Ishikawa (cell line): ENCODE data around the gene OTP.

Source experiments
- CEBPB ChIP-seq: IDR thresholded peaks from 2 replicates; pipeline ENCODE4 v1.6.1; 2012
- CREB1 ChIP-seq: IDR thresholded peaks from 2 replicates; pipeline ENCODE4 v1.6.1; 2012; ENCODE audit warnings: low read depth
- EGR1 ChIP-seq: IDR thresholded peaks from 2 replicates; pipeline ENCODE4 v1.6.1; 2012
- EP300 ChIP-seq: IDR thresholded peaks from 2 replicates; pipeline ENCODE4 v1.6.1; 2012; ENCODE audit warnings: borderline replicate concordance
- FOXM1 ChIP-seq: IDR thresholded peaks from 2 replicates; pipeline ENCODE4 v1.6.1; 2012; ENCODE audit warnings: low read depth, borderline replicate concordance
- NFIC ChIP-seq: IDR thresholded peaks from 2 replicates; pipeline ENCODE4 v1.6.1; 2012
- RAD21 ChIP-seq: IDR thresholded peaks from 2 replicates; pipeline ENCODE4 v1.6.1; 2012; ENCODE audit warnings: low read depth
- TAF1 ChIP-seq: IDR thresholded peaks from 2 replicates; pipeline ENCODE4 v1.6.1; 2012; ENCODE audit warnings: low read depth, mild to moderate bottlenecking
- TCF12 ChIP-seq: IDR thresholded peaks from 2 replicates; pipeline ENCODE4 v1.6.1; 2012; ENCODE audit warnings: low read depth
- TEAD4 ChIP-seq: IDR thresholded peaks from 2 replicates; pipeline ENCODE4 v1.6.1; 2012
- YY1 ChIP-seq: IDR thresholded peaks from 2 replicates; pipeline ENCODE4 v1.6.1; 2012; ENCODE audit warnings: low read depth
- ZBTB7A ChIP-seq: IDR thresholded peaks from 2 replicates; pipeline ENCODE4 v1.6.1; 2012; ENCODE audit warnings: low read depth
- TF ChIP-seq, protein P1 (sequence below): IDR thresholded peaks from 2 replicates; pipeline ENCODE4 v1.6.1; 2012
- TF ChIP-seq, protein P2 (sequence below): IDR thresholded peaks from 2 replicates; pipeline ENCODE4 v1.6.1; 2012; ENCODE audit warnings: low read depth, mild to moderate bottlenecking
- TF ChIP-seq, protein P3 (sequence below): IDR thresholded peaks from 2 replicates; pipeline ENCODE4 v1.6.1; 2012

OTP gene

DNA sequence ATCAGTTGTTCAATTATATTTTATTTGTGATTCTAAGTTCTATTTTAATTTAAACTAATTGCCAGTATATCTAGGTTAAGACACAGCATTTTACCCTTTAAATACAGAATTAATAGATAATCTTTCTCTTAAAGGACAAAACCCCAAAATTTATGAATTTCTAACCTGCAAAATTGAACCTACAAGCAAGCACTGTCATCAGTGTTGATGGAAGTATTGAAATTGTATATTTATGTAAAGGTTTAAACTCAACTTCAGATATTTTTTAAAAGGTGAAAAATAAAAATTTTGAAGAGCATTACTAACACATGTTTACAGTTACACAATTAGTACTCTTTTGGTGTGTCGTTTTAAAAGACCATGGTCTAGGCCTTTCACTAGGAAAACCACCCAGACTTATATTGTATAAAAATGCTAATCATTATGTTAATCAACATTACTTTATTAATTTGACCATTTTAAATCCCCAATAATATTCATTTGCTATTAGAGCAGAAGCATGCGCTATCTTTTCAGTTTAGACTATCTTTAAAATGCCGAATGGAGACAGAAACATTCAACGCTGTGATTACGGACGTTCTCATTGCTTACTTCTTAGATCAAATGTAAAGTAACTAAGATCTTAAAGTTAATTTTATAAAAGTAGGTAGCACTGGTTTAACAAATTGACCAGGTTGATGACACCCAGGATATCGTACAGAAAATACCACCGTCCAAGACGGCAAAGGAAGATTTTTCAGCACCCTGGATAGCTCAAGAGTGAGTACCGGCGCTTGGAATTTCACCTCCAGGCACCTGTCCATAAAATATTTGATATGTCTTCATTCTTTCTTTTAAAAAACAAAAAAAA, 3.2 kb downstream of the OTP start:
- TF ChIP-seq, protein P1, sequence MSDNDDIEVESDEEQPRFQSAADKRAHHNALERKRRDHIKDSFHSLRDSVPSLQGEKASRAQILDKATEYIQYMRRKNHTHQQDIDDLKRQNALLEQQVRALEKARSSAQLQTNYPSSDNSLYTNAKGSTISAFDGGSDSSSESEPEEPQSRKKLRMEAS = no peak
- no peak for TF ChIP-seq ZBTB7A
- TF ChIP-seq EGR1 = no peak
- TF ChIP-seq, protein P2, sequence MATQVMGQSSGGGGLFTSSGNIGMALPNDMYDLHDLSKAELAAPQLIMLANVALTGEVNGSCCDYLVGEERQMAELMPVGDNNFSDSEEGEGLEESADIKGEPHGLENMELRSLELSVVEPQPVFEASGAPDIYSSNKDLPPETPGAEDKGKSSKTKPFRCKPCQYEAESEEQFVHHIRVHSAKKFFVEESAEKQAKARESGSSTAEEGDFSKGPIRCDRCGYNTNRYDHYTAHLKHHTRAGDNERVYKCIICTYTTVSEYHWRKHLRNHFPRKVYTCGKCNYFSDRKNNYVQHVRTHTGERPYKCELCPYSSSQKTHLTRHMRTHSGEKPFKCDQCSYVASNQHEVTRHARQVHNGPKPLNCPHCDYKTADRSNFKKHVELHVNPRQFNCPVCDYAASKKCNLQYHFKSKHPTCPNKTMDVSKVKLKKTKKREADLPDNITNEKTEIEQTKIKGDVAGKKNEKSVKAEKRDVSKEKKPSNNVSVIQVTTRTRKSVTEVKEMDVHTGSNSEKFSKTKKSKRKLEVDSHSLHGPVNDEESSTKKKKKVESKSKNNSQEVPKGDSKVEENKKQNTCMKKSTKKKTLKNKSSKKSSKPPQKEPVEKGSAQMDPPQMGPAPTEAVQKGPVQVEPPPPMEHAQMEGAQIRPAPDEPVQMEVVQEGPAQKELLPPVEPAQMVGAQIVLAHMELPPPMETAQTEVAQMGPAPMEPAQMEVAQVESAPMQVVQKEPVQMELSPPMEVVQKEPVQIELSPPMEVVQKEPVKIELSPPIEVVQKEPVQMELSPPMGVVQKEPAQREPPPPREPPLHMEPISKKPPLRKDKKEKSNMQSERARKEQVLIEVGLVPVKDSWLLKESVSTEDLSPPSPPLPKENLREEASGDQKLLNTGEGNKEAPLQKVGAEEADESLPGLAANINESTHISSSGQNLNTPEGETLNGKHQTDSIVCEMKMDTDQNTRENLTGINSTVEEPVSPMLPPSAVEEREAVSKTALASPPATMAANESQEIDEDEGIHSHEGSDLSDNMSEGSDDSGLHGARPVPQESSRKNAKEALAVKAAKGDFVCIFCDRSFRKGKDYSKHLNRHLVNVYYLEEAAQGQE = peak; percentile 95
- no peak for TF ChIP-seq FOXM1
- peak; percentile 69 for TF ChIP-seq TEAD4
- no peak for TF ChIP-seq CREB1
- TF ChIP-seq EP300 = no peak
- TF ChIP-seq CEBPB = no peak
- no peak for TF ChIP-seq TAF1
- no peak for TF ChIP-seq TCF12
- no peak for TF ChIP-seq NFIC
- TF ChIP-seq RAD21 = no peak
- TF ChIP-seq, protein P3, sequence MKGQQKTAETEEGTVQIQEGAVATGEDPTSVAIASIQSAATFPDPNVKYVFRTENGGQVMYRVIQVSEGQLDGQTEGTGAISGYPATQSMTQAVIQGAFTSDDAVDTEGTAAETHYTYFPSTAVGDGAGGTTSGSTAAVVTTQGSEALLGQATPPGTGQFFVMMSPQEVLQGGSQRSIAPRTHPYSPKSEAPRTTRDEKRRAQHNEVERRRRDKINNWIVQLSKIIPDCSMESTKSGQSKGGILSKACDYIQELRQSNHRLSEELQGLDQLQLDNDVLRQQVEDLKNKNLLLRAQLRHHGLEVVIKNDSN = no peak
- no peak for TF ChIP-seq YY1

DNA sequence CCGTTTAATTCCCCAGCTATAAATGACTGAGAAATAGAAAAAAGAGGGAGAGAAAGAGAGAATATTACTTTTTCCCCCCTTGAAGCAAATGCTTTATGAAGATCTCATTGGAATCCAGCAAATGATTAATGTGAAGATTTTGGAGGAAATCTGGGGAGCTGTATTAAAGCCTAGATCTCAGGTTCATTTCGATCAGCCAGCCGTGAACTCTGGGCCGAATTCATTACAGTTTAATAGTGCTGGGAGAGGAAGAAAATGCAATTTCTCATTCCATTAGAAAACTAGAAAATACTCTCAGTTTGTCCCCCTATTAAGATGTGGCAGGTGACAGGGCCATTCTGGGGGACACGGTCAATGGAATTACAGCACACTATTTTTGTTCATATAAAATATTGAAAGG, 4.8 kb downstream of the OTP start:
- TF ChIP-seq TAF1 (no peak), NFIC (no peak), CEBPB (no peak), YY1 (no peak), EP300 (no peak), EGR1 (no peak), TCF12 (no peak), CREB1 (no peak), ZBTB7A (no peak), TEAD4 (no peak), FOXM1 (no peak), RAD21 (no peak)
- TF ChIP-seq, protein P2 = no peak
- TF ChIP-seq, protein P1 = no peak
- TF ChIP-seq, protein P3 = no peak

DNA sequence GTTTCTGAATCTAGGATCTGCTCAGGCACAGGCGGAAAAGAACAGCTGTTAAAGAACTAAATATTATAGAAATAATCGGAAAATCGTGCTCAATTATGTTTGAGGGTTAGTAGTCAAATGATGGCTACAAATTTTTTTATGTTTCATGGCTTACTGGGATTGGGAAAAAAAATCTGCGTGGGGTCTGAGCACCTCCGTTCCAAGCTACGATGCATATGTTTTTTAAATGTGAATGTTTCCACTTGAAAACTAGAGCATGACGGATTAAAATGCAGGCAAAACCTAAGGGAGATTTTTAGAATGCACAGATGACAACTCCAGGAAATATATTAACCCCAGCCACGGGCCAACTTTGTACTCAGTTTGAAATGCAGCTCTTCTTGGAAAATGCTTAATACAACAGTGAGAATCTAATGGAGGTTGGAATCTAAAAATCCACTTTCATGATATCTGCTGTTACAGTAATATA, 5.3 kb downstream of the OTP start:
- TF ChIP-seq TCF12 (no peak), EGR1 (no peak), EP300 (no peak), ZBTB7A (no peak), TEAD4 (no peak), TAF1 (no peak)
- TF ChIP-seq, protein P1 = no peak

DNA sequence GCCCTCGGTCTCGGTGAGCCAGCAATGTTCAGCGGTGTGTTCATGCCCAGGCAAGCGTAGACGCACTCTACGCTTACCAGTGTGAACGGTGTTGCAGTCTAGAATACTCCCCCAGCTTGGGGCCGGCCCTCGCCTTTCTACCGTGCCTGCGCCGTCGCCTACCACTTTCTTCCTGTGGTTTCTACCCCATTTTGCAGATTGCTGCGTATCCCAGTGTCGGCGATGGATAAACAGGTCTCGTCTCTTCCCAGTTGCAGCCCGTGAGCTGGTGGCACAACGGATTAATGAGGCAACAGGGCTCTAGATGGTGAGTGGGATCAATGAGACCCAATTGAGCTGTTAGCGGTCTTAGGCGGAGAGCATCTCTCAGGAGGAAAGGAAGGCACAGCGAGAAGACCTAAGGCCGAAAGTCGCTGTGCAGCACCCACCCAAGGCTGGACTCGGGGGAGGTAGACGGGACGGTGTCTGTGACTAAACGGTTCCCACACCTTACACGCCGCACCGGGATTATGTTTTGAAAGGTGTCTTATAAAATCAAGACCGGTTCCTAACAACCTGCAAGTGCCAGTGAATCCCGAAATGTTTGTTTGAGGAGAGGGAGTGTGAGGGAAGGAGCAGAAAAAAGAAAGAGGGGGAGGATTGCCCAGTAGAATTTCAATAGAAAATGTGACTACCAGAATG, 5.8 kb downstream of the OTP start:
- no peak for TF ChIP-seq CEBPB

DNA sequence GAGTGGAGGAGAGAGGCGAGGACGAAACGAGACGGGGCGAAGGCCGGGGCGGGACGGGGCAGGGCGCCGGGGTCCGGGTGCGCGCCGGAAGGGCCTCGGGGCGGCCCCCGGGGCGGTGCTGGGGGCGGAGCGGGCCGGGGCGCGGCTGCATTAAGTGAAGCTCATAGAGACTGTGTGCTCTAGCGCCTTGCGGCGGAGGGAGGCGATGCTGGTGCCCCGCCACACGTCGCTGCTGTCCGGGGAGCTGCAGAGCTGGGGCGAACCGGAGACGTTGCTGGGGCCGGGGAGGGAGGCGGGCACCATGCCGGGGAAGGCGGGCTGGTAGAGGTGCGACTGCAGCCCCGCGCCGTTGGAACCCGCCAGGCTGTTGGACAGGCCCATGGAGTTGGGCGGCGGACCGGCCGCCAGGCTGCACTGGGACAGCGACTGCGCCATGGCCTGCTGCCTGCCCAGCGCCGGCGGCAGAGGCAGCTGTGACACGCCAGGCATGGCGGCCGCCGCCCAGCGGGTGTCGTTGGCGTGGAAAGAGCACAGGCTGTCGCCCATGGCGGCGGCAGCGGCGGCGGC, 8.3 kb downstream of the OTP start:
- TF ChIP-seq, protein P3 = no peak
- TF ChIP-seq TAF1 (no peak), TEAD4 (no peak), FOXM1 (no peak), NFIC (no peak), CREB1 (no peak), EGR1 (no peak), RAD21 (0 out of 2 replicates have a peak, but pooled peaks have one; percentile 5), EP300 (no peak), TCF12 (0 out of 2 replicates have a peak, but pooled peaks have one; percentile 25), YY1 (peak; percentile 86), CEBPB (no peak), ZBTB7A (no peak; the same call in 1 of the 2 replicates)
- TF ChIP-seq, protein P2 = peak; percentile 30; the same call in 1 of the 2 replicates
- TF ChIP-seq, protein P1 = peak; percentile 29; the same call in 1 of the 2 replicates
